Endometrial microvascular endothelial cells (primary cell): ENCODE results near the gene PIP4K2B. TPM values are rescaled to one million over a fixed set of nuclear protein-coding genes. Genes with fewer than 3 reads are reported as not detected.
"Not testable (repeated sequence)": the region's sequence is repeated elsewhere in the genome, so short reads cannot be mapped to it uniquely, and the experiment has no call there.

ENCODE experiments used
- in situ Hi-C: cut with HindIII; loops from 2 replicates; pipeline ENCODE4 v1.10.0; 2017; ENCODE audit warnings: low sequenced_read_pairs, low pct_unique_long_range_greater_than_20kb; ENCODE audit errors: inconsistent ontology term
- total RNA-seq: library from RNA; depleted of rRNA; stranded (reverse); fragments of >200 nt; gene quantifications from one replicate; pipeline ENCODE4 v1.2.3, GENCODE V29; 2015; ENCODE audit errors: inconsistent ontology term

The PIP4K2B gene
- 58.7 TPM for total RNA-seq

DNA sequence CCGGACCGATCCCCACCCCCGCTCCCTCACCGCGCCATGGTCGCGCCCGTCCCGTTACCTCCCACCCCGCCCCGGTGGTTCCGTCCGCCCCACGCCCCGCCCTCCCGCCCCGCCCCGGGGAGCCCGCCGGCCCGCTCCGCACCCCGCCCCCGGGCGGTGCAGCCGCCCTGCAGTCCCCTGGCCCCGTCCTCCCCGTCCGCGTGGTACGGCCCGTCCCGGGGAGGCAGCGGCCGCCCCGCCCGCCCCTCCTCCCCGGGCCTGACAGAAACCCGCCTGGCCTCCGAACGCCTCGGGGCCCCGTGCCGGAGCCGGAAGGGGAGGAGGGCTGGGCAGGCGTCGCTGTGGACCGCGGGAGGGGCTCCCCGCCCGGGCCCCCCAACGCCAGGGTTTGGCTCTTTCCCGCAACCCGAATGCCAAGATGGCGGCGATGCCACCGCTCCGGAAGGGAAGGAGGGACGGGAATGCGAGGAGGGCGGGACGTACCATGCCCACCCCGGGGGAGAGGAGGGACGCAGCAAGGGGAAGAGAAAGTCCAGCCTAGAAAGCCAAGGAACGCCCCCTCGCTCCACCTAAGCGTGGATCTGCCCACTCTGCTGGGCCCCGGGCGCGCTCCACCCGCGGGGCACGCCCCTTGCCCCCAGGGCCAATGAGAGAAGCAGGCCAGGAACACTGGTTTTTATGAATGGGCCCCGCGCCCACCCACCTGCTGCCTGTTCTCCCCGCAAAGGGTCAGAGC lies at the start of gene PIP4K2B:
PIP4K2B (minus strand) TSS at position 56 of the 736 bp plus-strand sequence. CDS start 132 bp downstream, outside the sequence.
- in situ Hi-C loops, result no loop called here

DNA sequence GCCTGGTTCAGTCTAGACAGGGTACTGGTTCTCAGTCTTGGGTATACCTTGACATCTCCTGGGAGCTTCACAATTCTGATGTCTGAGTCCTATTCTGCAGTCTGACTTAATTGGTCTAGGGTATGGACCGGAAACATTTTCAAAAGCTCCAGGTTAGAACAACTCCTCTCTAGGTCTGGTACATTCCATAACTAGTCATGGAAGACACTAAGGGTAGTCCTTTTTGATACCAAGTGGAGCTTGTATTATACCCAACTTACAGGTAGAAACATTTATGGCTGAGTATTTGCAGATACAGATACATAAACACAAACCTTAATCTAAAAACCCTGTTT lies 49.2 kb upstream of the PIP4K2B start:
- in situ Hi-C loops, result no loop called here

DNA sequence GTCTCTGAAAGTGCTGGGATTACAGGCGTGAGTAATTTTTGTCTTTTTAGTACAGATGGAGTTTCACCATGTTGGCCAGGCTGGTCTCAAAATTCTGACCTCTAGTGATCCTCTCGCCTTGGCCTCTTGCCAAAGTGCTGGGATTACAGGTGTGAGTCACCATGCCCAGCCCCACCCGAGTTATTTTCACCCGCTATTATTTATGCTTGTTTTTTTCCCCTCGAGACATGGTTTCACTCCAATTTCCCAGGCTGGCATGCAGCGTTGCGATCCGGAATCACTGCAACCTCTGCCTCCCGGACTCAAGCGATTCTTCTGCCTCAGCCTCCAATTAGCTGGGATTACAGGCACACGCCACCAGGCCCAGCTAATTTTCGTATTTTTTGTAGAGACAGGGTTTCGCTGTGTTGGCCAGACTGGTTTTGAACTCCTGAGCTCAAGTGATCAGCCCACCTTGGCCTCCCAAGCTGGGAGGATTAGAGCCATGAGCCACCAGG lies 45.0 kb upstream of the PIP4K2B start:
- in situ Hi-C loops, result no loop called here

DNA sequence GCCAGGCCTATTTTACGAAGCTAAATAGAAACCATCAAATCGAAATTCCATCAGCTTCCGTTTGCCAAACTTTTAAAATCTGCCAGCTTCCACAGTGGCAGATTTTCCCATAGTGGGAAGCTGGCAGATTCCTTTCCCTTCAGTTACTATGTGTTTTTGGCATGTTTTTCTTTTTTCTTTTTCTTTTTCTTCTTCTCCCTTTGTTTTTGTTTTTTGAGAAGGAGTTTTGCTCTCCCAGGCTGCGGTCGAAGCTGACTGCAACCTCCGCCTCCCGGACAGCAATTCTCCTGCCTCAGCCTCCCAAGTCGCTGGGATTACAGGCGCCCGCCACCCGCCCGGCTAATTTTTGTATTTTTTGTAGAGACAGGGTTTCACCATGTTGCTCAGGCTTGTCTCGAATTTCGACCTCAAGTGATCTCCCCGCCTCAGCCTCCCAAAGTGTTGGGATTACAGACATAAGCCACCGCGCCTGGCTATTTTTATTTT lies 26.4 kb upstream of the PIP4K2B start:
- in situ Hi-C loops, result no loop called here

DNA sequence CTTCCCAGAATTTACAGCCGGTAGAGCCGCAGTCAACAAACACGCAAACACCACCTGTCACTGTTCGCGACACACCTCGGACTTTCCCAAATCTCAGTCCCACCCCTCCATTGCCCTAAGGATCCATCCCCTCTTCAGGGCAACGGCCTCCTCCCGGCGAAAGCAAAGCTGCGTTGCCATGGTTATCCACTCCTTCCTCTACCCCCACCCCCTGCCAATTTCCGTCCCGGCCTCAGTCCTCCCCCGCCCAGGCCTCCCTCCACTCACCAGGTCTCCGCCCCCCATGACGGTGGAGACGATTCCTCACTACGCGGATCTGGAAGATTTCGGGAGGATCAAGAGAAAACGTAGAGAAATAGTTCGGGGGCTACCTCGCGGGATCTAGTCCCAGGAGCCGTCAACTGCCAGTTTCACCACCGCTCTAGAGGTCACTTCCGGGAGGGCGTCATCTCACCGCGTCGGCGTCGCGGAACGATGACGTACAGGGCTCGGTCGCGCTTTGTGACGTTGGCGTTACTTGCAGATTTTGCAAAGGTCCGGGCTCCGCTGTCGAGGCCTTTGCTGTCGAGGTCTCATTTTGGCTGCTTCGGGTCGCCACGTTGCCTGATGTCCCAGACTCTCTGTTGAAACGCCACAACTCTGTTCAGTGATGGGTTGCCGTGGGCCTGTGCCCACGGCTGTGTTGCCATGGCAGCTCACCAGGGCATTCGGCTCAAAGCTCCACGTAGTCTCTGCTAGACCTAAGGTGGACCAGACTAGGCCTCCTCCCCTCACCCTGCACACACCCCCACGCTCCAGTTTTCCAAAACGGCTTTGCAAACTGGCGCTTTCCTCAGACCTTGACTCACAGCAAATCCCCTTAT lies 25.8 kb upstream of the PIP4K2B start, which contains the start of gene CWC25:
CWC25 (minus strand) TSS at position 423 of the 863 bp plus-strand sequence; CDS start at position 285, 138 bp downstream.
- in situ Hi-C loops, result no loop called here

DNA sequence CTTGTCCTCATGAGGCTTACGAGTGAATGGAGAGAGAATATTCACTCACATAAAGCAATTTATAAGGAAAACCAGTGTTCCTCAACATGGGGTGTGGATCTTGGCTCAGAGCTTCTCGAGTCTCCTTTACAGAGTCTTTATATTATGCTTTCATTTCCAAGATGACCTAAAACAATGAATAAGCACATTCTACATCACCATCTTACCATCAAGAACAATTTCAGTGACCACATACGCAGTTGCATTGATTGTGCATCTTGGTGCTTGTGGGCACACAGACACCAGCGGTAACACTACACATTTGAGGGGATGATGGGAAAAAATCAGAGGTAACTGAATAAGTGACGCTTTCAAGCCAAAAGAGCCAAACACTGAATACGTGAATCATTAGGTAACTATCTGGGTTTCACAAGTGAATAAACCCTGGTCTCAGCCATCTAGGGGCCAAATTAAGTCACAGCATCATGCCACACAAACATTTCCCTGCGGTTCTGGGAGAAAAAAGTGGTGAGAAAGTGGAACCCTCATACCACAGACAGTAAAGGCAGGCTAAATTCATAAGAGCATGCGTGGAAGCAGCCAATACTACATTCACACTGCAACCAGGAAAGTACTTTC lies 16.3 kb upstream of the PIP4K2B start:
- in situ Hi-C loops, result no loop called here

DNA sequence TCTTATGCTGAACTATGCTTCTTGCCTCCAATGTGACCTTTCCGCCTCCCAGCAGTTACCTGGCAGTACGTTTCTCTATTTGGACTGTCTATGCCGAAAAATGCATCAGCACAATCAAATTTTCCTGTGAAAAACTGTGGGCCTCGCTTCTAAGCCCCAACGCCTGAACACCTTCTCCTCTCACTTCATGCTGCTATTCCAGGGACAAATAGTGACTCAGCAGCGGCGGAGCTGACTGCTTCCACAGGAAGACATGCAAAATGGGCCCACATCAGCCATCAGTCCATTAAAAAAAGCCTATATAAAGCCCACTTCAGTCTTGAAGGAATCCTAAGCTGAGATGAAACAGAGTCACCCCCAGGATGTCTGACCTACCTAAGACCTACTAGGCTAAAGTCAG lies 10.5 kb upstream of the PIP4K2B start:
- in situ Hi-C loops, result no loop called here

DNA sequence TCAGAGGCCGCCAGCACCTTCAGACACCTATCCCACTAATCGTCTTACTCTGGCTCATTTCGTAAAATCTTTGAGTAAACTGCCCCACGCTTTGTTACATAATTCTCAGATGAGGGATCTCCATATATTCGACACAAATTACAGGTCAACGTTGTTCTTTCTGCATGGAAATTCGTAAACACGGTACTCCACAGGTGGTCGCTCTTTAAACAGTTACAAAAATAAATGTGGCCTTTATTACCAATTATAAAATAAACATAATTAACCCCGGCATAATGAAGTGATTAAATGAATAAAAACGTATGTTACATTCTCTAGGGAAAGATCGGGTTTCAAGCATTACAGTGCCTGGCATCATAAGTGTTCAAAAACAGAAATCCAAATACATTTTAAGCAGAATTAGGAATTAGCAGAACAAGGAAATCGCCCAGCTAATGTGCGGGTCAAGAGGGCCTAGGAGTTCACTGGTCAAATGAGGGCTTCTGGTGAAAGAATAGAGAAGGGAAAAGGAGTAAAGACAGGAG lies 943 bp upstream of the PIP4K2B start:
- in situ Hi-C loops, result no loop called here

DNA sequence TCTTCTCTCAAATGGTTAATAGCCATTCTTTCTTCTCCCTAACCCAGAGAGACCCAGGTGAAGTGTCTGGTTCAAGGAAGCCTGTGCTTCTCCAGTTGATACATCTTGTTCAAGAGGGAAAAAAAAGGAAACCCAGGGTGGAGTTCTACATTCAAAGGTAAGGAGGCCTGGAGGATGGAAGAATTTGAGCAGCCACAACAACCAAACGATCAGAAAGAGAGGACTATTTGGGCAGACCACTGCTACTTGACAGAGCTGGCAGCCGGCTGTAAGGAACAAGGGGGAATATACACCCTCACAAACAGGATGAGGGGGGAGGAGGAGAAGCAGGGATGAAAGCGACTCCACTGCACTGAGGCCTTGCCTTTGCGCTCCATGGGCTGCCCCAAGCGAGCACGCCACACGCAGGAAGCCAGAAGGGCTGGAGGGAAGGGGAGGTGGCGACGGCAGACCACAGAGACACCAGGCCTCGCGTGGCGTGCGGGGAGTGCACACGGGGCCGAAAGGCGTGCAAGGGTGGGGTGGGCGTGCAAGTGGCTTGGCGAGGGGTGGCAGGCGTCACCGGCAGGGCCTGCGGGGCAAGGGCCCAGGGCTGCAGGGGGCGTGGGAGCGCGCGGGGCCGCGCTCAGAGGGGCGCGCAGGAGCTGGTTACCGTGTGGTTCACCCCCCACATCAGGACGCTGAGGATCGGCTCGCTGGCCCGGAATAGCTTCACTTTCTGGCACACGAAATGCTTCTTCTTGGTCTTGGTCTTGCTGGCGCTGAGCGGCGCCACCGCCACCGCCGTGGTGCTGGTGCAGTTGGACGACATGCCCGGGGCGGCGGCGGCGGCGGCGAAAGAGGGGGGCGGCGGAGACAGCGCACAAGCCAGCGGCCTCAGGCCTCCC lies 499 bp downstream of the PIP4K2B start:
- in situ Hi-C loops, result no loop called here

DNA sequence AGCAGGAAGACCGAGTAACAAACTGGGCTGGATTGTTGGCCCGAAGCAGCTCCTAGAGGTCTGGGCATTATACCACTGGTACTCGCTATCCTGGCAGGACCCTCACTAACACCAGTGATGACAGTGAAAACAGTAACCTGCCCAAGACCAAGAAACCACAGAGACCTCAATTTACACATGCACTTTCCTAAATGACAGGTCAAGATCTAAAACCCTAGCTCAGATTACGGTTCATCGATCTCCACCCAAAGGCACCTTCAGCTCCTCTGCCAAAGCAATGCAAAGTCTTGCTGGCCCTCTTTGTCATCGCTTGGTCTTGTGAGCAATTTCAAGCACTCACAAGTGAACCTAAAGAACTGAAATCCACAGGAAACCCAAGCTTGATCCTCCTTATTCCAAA lies 1.5 kb downstream of the PIP4K2B start:
- in situ Hi-C loops, result no loop called here

DNA sequence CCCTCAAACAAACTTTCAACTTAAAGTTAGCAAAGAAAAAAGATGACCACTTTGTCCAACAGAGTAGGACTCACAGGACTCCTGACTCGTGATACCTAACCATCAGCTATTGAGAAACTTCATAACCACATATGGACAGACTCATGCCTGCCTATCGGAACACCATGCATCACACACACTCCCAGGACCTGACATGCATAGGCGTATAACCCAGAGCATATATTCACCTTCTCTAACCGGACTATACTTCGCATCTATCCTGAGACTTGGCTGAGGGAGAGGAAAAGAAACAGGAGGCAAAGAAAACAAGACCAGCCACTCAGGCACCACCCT lies 2.2 kb downstream of the PIP4K2B start:
- in situ Hi-C loops, result no loop called here

DNA sequence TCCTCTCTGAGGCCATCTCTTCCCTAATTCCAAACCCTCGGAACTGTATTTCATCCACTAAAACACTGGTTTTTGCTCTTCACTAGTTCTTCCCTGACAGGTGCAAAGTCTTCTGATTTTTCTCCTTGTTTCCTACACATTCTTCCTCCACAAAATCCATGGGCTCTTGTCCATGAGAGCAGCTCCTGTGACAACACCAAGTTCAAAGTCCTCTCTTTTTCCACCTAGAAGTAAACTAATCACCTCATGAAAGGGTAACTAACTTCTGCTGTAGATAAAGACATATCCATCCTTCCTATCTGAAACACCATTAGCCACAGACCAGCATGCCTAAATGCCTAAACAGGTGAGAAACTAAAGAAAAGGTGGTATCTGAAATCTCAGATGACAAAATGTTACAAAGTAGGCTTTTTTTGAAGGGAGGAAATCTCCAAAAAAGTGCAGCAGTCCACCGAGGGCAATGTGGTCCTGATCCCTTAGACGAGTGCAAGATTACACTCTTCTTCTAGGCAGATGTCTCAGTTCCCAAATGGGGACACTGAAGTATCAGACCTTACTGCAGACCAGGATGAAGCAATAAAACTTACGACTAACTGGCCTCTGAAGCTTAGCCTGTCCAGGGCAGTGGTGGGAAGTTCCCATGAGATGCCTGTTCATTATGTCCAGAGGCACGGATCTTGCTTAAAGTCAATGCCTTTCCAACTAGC lies 2.8 kb downstream of the PIP4K2B start:
- in situ Hi-C loops, result no loop called here

DNA sequence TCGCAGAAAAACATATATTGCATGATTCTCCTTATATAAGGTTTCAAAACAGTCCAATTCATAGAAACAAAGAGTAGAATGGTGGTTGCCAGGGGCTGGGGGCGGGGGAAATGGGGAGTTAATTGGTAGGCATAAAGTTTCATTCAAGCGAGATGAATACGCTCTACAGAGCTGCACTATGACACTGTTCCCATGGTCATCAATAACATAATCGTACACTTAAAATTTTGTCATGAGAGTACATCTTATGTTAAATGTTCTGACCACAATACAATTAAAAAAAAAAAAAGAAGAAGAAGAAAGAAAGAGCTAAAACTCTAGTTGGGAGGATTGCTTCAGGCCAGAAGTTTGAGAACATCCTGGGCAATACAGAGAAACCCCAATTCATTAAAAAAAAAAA lies 5.1 kb downstream of the PIP4K2B start:
- in situ Hi-C loops, result no loop called here

DNA sequence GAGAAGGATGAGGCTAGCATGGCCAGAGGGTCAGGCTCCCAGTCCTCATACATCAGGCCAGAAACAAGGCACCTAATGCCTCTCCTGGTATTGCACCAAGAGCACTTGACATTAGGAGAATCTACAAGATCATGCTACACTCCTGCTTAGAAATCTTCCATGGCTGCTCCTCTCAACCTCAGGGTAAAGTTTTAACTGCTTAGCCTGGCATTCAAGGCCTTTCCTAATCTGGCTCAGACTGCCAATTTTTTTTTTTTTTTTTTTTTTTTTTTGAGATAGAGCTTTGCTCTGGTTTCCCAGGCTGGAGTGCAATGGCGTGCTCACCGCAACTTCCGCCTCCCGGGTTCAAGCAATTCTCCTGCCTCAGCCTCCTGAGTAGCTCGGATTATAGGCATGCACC lies 8.2 kb downstream of the PIP4K2B start:
- in situ Hi-C loops, result no loop called here

DNA sequence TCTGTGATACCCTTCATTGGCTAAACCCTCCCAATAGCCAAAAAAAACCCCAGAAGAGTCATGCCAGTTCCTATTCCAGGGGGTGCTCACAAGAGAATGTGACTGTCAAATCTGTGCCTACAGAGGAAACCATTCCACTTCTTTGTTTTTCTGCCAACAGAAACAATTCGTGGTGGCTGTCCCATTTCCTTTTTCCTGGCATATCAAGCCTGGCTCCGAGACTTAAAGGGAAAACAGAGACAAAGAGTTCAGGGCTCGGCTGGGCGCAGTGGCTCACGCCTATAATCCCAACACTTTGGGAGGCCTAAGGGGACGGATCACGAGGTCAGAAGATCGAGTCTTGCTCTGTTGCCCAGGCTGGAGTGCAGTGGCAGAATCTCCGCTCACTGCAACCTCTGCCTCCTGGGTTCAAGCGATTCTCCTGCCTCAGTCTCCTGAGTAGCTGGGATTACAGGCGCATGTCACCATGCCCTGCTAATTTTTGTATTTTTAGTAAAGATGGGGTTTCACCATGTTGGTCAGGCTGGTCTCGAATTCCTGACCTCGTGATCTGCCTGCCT lies 9.1 kb downstream of the PIP4K2B start:
- in situ Hi-C loops, result not testable (repeated sequence)

DNA sequence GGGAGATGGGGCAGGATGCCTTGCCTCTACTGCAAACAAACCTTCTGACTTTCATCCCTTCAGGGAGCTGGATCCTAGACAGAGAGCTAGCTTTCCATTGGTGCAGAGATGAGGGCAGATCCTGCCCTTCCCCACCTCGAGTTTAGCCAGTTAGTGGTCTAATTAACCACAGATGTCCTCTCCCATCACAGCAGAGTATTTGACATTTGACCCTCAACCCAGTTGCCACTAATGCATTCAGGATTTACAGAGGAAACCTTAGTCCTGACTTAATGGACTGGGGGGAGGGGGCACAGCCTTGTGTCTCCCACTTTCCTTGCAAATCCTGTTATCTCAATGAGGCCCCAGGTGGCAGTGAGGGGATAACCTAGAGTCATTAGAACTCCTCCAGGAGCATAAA lies 10.2 kb downstream of the PIP4K2B start:
- in situ Hi-C loops, result no loop called here

DNA sequence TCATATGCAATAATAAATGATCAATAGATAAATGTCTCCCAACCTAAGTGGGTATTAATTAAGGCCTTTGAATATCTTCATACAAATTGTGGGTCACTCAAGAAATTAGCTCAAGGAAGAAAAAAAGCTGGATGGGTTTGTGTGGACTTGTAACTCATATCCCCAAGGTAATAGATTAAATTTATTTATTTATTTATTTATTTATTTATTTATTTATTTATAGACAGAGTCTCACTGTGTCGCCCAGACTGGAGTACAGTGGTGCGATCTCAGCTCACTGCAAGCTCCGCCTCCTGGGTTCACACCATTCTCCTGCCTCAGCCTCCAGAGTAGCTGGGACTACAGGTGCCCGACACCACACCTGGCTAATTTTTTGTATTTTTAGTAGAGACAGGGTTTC lies 11.4 kb downstream of the PIP4K2B start:
- in situ Hi-C loops, result not testable (repeated sequence)

DNA sequence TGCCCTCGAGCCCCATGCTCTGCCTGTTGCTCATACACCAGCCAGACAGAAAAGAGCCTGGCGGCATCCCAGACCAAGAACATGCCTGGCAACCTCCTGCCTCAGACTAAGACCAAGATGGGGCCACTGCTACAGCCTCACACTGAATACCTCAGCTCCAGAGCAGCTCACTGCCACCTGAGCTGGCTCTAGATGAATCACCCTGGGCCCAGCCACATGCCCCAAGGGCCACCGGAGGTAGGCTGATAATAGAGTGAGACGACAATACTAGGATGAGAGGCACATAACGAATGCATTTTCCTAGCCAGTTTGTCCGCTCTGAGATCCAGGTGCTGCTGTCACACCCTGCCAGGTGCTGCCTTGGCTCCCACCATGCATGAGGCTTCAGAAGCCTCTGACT lies 13.0 kb downstream of the PIP4K2B start:
- in situ Hi-C loops, result no loop called here
